NT2/D1 (cell line): ENCODE data around the gene SWI5.

ENCODE experiments used
- SUZ12 ChIP-seq: IDR thresholded peaks from 2 replicates; pipeline ENCODE4 v1.6.1; 2011; ENCODE audit not compliant: insufficient read length, insufficient read depth; ENCODE audit errors: extremely low read depth
- YY1 ChIP-seq: IDR thresholded peaks from 2 replicates; pipeline ENCODE4 v1.6.1; 2011; ENCODE audit not compliant: insufficient read length, insufficient read depth
- ZNF274 ChIP-seq: IDR thresholded peaks from 2 replicates; pipeline ENCODE4 v1.6.1; 2011; ENCODE audit warnings: mild to moderate bottlenecking, low read depth, low read length

DNA sequence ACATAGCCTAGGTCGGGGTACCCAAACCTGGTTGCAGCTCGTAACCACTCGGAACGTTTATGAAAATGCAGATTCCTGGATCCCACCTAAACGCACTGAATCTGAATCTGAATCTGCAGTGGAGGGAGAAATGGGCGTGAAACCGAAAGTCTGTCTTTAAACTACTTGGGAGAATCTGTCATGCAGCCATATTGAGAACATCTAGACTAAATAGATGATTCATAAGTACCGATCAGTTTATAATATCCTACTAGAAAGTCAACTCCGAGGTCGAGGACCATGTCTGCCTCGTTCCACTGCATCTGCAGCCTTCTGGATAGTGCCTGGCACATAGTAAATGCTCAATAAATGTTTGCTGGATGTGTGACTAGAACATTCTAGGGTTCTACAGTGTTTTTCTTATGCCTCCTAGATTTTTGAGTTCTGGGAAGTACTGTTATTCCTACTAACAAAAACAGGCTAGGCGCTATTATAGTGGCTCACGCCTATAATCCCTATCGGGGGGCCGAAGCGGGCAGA lies 47.2 kb downstream of the SWI5 start:
- no peak for TF ChIP-seq YY1
- TF ChIP-seq ZNF274 = no peak
- TF ChIP-seq SUZ12 = no peak
